GM10266 (cell line): ENCODE data around the gene P3H4.

Experiments used
- DNase-seq: peaks from one replicate; pipeline ENCODE4 v3.0.0; 2012; ENCODE audit errors: extremely low spot score
- CTCF ChIP-seq: IDR thresholded peaks from 2 replicates; pipeline ENCODE4 v1.5.1; 2012; ENCODE audit warnings: mild to moderate bottlenecking, low read depth; ENCODE audit not compliant: control insufficient read depth, insufficient read depth; ENCODE audit errors: missing control alignments

Gene P3H4

GRCh38 chr17:41760878-41761277 lies 50.9 kb downstream of the P3H4 start:
- DNase-seq: no peak
- TF ChIP-seq CTCF: no peak

GRCh38 chr17:41758601-41759000 lies 53.1 kb downstream of the P3H4 start:
- TF ChIP-seq CTCF: no peak
- DNase-seq: no peak

- TF ChIP-seq CTCF: no peak
Measured at GRCh38 chr17:41754066-41754465, 57.7 kb downstream of the P3H4 start.

More at GRCh38 chr17:41754066-41754465, 57.7 kb downstream of the P3H4 start:
- no peak for DNase-seq
